HEK293T (cell line): Measurements from ENCODE around the gene NUP35.
A peak's percentile ranks its signal among the peaks of the same experiment; 100 is the strongest.

Source experiments
- CTCF ChIA-PET: fragments of 350-600 bp; formaldehyde crosslinking; extraction: SDS; loops from one replicate; lab custom pipeline; 2021; ENCODE audit warnings: antibody characterized with exemption, inconsistent platforms; lab: Yijun Ruan, JAX
- POLR2A ChIA-PET: fragments of 350-600 bp; formaldehyde crosslinking; extraction: SDS; loops from one replicate; lab custom pipeline; 2020; ENCODE audit warnings: antibody characterized with exemption, inconsistent platforms; lab: Yijun Ruan, JAX
- DNase-seq: peaks from one replicate; pipeline ENCODE4 v3.0.0; 2012; ENCODE audit warnings: mixed read lengths; ENCODE audit errors: extremely low spot score
- ARNT ChIP-seq: fragments of 450-650 bp; IDR thresholded peaks from 2 replicates; pipeline ENCODE4 v1.6.1; 2017; ENCODE audit warnings: mild to moderate bottlenecking
- BHLHE40 ChIP-seq: fragments of 450-650 bp; IDR thresholded peaks from 2 replicates; pipeline ENCODE4 v1.6.1; 2016; ENCODE audit warnings: mild to moderate bottlenecking, moderate library complexity, borderline replicate concordance
- CTBP1 ChIP-seq: fragments of 450-650 bp; IDR thresholded peaks from 2 replicates; pipeline ENCODE4 v1.6.1; 2016; ENCODE audit warnings: borderline replicate concordance
- ELF4 ChIP-seq: fragments of 450-650 bp; IDR thresholded peaks from 2 replicates; pipeline ENCODE4 v1.6.1; 2017; ENCODE audit warnings: antibody characterized with exemption
- FOXA1 ChIP-seq: fragments of 450-650 bp; IDR thresholded peaks from 2 replicates; pipeline ENCODE4 v1.6.1; 2016; ENCODE audit warnings: mild to moderate bottlenecking
- FOXK2 ChIP-seq: fragments of 450-650 bp; IDR thresholded peaks from 2 replicates; pipeline ENCODE4 v1.6.1; 2016; ENCODE audit warnings: mild to moderate bottlenecking
- FOXM1 ChIP-seq: fragments of 450-650 bp; IDR thresholded peaks from 2 replicates; pipeline ENCODE4 v1.6.1; 2017; ENCODE audit warnings: mild to moderate bottlenecking, borderline replicate concordance
- HDGF ChIP-seq: fragments of 450-650 bp; IDR thresholded peaks from 2 replicates; pipeline ENCODE4 v1.6.1; 2017; ENCODE audit warnings: antibody characterized with exemption, borderline replicate concordance
- L3MBTL2 ChIP-seq: fragments of 450-650 bp; conservative IDR thresholded peaks from 2 replicates; pipeline ENCODE4 v1.6.1; 2016; ENCODE audit warnings: mild to moderate bottlenecking
- LEF1 ChIP-seq: fragments of 450-650 bp; IDR thresholded peaks from 2 replicates; pipeline ENCODE4 v1.6.1; 2017; ENCODE audit warnings: mild to moderate bottlenecking, borderline replicate concordance
- NFRKB ChIP-seq: fragments of 450-650 bp; IDR thresholded peaks from 2 replicates; pipeline ENCODE4 v1.6.1; 2016; ENCODE audit warnings: mild to moderate bottlenecking, moderate library complexity
- PKNOX1 ChIP-seq: fragments of 450-650 bp; IDR thresholded peaks from 2 replicates; pipeline ENCODE4 v1.6.1; 2016
- SP1 ChIP-seq: fragments of 450-650 bp; IDR thresholded peaks from 2 replicates; pipeline ENCODE4 v1.6.1; 2017
- SUZ12 ChIP-seq: fragments of 450-650 bp; IDR thresholded peaks from 2 replicates; pipeline ENCODE4 v1.6.1; 2016; ENCODE audit warnings: mild to moderate bottlenecking
- TARDBP ChIP-seq: fragments of 450-650 bp; IDR thresholded peaks from 2 replicates; pipeline ENCODE4 v1.6.1; 2016
- ZNF384 ChIP-seq: fragments of 450-650 bp; IDR thresholded peaks from 2 replicates; pipeline ENCODE4 v1.6.1; 2016

NUP35 gene

GRCh38 chr2:183124222-183124956 is at the start of gene NUP35:
NUP35 (plus strand) TSS chr2:183124443; CDS start chr2:183124458, 15 bp downstream.
- DNase-seq, result peak; percentile 77
- ChIA-PET POLR2A (interaction anchor here (0.6 to 2.6 kb wide), 11 partner anchors 12 to 232 kb away, joined by 3 to 29 read pairs (median 4); partner anchors contain the start of gene DUSP19), CTCF (no interaction called here)
- TF ChIP-seq FOXM1 (peak; percentile 49; the same call in 1 of the 2 replicates), L3MBTL2 (peak; percentile 95), BHLHE40 (no peak), FOXA1 (no peak), CTBP1 (no peak; the same call in 1 of the 2 replicates), HDGF (no peak), FOXK2 (no peak), NFRKB (peak; percentile 88), LEF1 (no peak), ZNF384 (no peak), ARNT (no peak), SUZ12 (no peak), PKNOX1 (no peak), TARDBP (no peak), ELF4 (peak; percentile 70), SP1 (no peak)

- TF ChIP-seq PKNOX1 (no peak), HDGF (no peak), LEF1 (no peak), SUZ12 (no peak), FOXA1 (no peak), BHLHE40 (no peak), ARNT (no peak), ZNF384 (no peak), FOXM1 (no peak), CTBP1 (no peak)
- POLR2A ChIA-PET, result interaction anchor here (0.8 to 3.5 kb wide), 19 partner anchors 11 to 86 kb away, joined by 3 to 29 read pairs (median 4); partner anchors contain the start of gene NUP35
- CTCF ChIA-PET, result no interaction called here
- DNase-seq, result no peak
Observed at GRCh38 chr2:183078163-183078463, 46.1 kb upstream of the NUP35 start.

GRCh38 chr2:183078464-183079138 is 45.6 kb upstream of the NUP35 start, which contains the start of gene DUSP19:
DUSP19 (plus strand) TSS chr2:183078747; CDS start chr2:183078934, 187 bp downstream.
- peak; percentile 92 for DNase-seq
- TF ChIP-seq L3MBTL2 (peak; percentile 92), ZNF384 (no peak), TARDBP (no peak; the same call in 1 of the 2 replicates), SUZ12 (no peak), PKNOX1 (0 out of 2 replicates have a peak, but pooled peaks have one; percentile 19), ARNT (no peak), HDGF (no peak), FOXM1 (no peak), SP1 (no peak), ELF4 (peak; percentile 52), NFRKB (no peak), LEF1 (no peak), FOXA1 (no peak), FOXK2 (no peak), CTBP1 (no peak), BHLHE40 (no peak)
- ChIA-PET POLR2A (interaction anchor here (0.8 to 3.5 kb wide), 24 partner anchors 9 to 141 kb away, joined by 3 to 29 read pairs (median 4); partner anchors contain the start of gene NUP35), CTCF (interaction anchor here (0.6 to 1.4 kb wide), 2 partner anchors 15 to 49 kb away, joined by 3 to 9 read pairs; no protein-coding TSS in a partner anchor)

- TF ChIP-seq FOXA1, result no peak
- TF ChIP-seq ZNF384, result no peak
- no peak for TF ChIP-seq CTBP1
- TF ChIP-seq ELF4, result no peak
- TF ChIP-seq ARNT, result no peak
- TF ChIP-seq NFRKB, result no peak
- no peak for TF ChIP-seq LEF1
- TF ChIP-seq FOXK2, result no peak
- TF ChIP-seq FOXM1, result no peak
- no peak for TF ChIP-seq SP1
- TF ChIP-seq HDGF, result no peak
- TF ChIP-seq L3MBTL2, result no peak
- no peak for TF ChIP-seq TARDBP
- no peak for TF ChIP-seq PKNOX1
- TF ChIP-seq BHLHE40, result no peak
- TF ChIP-seq SUZ12, result no peak
- DNase-seq, result no peak
- POLR2A ChIA-PET, result interaction anchor here (0.7 to 3.5 kb wide), 25 partner anchors 9 to 141 kb away, joined by 3 to 29 read pairs (median 4); partner anchors contain the start of gene NUP35
- CTCF ChIA-PET, result interaction anchor here (0.6 to 1.4 kb wide), 2 partner anchors 15 to 50 kb away, joined by 3 to 9 read pairs; no protein-coding TSS in a partner anchor
Observed at GRCh38 chr2:183079139-183079775, 45.0 kb upstream of the NUP35 start.
